ENCODE data around the gene TBC1D9. TPM values are rescaled to one million over a fixed set of nuclear protein-coding genes. Genes with fewer than 3 reads are reported as not detected.
"Not testable (repeated sequence)": the region's sequence is repeated elsewhere in the genome, so short reads cannot be mapped to it uniquely, and the experiment has no call there.

Gene TBC1D9
- total RNA-seq, 1 donor from 2014 or later, result 20.3 TPM

DNA sequence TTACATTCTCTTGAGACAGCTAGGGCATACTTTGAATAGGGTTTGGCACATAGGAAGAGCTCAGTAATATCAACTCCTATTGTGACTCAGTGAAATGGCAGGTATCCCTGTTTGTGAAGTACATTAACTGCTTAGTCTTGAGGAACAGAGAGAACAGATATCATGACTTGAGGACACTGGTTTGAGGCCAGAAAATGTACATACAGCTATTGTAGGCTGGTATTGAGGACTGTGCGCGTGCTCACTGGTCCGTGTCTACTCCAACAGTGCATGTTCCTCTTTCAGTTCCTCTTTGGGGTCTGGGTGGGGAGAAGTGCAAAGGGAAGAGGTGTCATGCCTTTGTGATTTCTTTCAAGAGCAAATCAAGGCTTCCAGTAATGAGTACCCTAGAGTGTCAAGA is 34.6 kb upstream of the TBC1D9 start:
- TF ChIP-seq, protein P1, sequence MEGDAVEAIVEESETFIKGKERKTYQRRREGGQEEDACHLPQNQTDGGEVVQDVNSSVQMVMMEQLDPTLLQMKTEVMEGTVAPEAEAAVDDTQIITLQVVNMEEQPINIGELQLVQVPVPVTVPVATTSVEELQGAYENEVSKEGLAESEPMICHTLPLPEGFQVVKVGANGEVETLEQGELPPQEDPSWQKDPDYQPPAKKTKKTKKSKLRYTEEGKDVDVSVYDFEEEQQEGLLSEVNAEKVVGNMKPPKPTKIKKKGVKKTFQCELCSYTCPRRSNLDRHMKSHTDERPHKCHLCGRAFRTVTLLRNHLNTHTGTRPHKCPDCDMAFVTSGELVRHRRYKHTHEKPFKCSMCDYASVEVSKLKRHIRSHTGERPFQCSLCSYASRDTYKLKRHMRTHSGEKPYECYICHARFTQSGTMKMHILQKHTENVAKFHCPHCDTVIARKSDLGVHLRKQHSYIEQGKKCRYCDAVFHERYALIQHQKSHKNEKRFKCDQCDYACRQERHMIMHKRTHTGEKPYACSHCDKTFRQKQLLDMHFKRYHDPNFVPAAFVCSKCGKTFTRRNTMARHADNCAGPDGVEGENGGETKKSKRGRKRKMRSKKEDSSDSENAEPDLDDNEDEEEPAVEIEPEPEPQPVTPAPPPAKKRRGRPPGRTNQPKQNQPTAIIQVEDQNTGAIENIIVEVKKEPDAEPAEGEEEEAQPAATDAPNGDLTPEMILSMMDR (conservative IDR thresholded peaks at IDR 0.05; ENCODE audit: low read depth, low read length), result no peak
- DNase-seq (ENCODE audit: low read depth), result no peak

DNA sequence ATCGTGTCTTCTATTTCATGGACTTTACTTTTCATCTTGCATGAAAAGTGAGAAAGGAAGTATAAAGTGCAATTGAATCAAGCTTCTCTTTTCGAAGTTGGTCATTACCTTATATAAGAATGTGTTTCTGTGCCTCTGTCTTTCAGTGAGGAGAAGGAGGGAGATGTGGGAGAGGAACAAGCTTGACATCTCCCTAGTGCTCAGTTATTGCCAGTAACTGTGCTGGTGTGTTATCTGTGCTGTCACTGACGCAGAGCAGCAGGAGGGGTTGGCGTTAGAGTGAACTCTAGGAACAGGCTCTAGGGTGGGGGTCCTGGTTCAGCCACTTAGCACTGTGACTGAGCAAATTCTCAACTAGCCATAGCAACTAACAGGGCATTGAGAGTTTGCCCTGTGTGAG is 34.0 kb upstream of the TBC1D9 start:
- no peak for DNase-seq (ENCODE audit: low read depth)
- TF ChIP-seq, protein P1 (conservative IDR thresholded peaks at IDR 0.05; ENCODE audit: low read depth, low read length), result no peak
- H3K4me3 ChIP-seq (ENCODE audit: low read depth, low read length), result no peak overlapping the region

More for the DNA sequence above, 34.6 kb upstream of the TBC1D9 start:
- no peak overlapping the region for H3K4me3 ChIP-seq (ENCODE audit: low read depth, low read length)

DNA sequence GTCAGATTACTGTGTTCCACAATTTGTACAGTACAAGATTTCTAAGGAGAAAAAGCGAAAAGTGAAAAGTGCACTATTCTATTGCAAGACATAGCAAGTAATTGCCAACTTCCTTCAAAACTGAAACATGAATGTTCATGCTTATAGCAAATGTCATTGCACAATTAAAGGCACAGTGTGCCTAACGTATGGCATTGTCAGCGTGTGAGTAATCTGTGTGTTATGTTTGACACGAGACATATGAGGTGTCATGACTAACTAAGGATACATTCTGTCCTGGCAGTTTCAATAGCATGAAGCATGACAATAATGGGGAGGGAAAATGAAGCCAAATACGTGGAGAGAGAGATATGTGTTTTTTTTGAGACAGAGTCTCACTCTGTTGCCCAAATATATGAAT is 33.6 kb upstream of the TBC1D9 start:
- DNase-seq (ENCODE audit: low read depth), result no peak
- no peak overlapping the region for H3K4me3 ChIP-seq (ENCODE audit: low read depth, low read length)
- TF ChIP-seq, protein P1 (conservative IDR thresholded peaks at IDR 0.05; ENCODE audit: low read depth, low read length), result no peak

DNA sequence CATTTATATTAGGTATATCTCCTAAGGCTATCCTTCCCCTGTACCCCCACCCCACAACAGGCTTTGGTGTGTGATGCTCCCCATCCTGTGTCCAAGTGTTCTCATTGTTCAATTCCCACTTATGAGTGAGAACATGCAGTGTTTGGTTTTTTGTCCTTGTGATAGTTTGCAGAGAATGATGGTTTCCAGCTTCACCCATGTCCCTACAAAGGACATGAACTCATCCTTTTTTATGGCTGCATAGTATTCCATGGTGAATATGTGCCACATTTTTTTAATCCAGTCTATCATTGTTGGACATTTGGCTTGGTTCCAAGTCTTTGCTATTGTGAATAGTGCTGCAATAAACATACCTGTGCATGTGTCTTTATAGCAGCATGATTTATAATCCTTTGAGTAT is 26.6 kb upstream of the TBC1D9 start:
- H3K4me3 ChIP-seq (ENCODE audit: low read depth, low read length); DNase-seq (ENCODE audit: low read depth): not testable (repeated sequence)

DNA sequence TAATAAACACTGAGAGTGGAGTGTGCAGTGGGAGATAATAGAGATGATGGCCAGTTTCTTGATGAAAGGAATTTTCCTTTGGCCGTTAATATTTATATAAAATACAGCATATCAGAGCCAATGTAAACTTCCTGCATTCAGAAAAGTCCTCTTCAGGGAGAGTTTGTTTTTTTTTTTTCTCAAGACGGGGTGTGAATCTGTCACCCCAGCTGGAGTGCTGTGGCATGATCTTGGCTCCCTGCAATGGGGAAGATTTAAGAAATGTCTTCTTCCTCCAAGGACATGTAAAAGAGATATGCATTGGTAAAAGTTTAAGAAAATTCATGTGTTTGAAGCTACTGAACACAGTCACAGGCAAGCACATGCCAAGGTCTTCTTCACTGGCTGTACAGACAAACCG is 25.4 kb upstream of the TBC1D9 start:
- DNase-seq (ENCODE audit: low read depth), result no peak
- TF ChIP-seq, protein P1 (conservative IDR thresholded peaks at IDR 0.05; ENCODE audit: low read depth, low read length), result no peak
- no peak overlapping the region for H3K4me3 ChIP-seq (ENCODE audit: low read depth, low read length)

DNA sequence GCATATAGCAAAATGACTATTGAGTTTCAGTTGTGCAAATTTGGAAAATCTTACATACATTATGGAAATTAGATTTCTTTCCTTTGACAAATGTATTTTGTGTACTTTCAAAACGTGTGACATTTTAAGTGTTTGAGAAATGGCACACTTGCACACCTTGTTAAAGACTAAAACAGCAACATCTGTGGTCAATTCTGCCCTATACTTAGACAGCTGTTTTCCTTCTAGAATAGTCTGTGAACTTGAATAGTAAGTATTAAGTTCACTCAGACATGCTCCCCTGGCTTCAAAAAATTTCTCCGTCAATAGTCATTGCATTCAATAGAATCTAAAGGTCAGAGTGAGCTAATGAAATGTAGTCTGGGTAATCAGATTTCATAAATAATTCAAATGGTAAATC is 21.7 kb upstream of the TBC1D9 start:
- no peak for DNase-seq (ENCODE audit: low read depth)
- no peak overlapping the region for H3K4me3 ChIP-seq (ENCODE audit: low read depth, low read length)
- TF ChIP-seq, protein P1 (conservative IDR thresholded peaks at IDR 0.05; ENCODE audit: low read depth, low read length), result no peak

DNA sequence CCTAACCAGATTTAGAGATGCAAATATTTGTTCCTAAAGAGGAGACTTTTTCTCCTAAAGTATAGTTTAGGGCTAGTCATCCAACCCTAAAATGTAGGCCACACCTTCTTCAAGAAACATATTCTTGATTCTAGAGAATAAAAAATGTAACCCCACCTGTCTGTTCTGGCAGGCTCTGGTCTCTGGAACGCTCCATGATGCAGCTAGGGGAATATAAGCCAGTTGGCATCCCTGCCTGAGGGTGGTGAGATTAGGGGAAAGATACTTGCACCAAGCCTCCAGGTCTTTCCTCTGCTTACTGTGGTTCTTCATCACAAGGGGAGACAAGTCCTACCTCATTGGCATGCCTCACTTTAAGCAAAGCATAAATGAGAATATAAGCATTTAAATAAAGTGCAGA is 21.2 kb upstream of the TBC1D9 start:
- no peak overlapping the region for H3K4me3 ChIP-seq (ENCODE audit: low read depth, low read length)
- DNase-seq (ENCODE audit: low read depth), result no peak
- TF ChIP-seq, protein P1 (conservative IDR thresholded peaks at IDR 0.05; ENCODE audit: low read depth, low read length), result no peak

DNA sequence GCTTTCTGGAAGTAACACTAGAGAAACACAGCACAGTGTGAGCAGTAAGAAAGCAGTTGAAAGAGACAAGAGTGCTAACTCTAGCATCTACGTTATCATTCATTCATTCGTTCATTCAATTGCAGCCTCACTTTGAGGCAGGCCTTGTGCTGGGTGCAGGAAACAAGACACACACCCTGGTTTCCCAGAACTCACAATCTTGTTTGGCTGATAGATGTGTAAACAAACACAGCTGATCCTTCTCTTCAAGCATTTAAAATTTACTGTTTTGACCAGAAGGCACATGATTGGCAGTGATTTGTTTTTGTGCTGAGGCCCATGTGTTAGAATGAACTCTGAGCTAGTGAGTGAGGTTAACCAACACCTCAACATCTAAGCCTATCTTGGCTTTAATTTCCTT is 20.4 kb upstream of the TBC1D9 start:
- no peak for DNase-seq (ENCODE audit: low read depth)
- TF ChIP-seq, protein P1 (conservative IDR thresholded peaks at IDR 0.05; ENCODE audit: low read depth, low read length), result no peak
- no peak overlapping the region for H3K4me3 ChIP-seq (ENCODE audit: low read depth, low read length)

Measured in epithelial cell of proximal tubule (primary cell).